Liver (tissue), 3 donors: ENCODE measurements around the gene ABLIM1.

ENCODE experiments used
- ATF3 ChIP-seq: IDR thresholded peaks from 2 replicates; pipeline ENCODE4 v1.6.1; 2016; ENCODE audit warnings: antibody characterized with exemption
- EGR1 ChIP-seq, 2 donors: IDR thresholded peaks; 2 replicates each; pipeline ENCODE4 v1.6.1; 2016 to 2018; ENCODE audit warnings: antibody characterized with exemption in 2 of 2, low read depth in 2 of 2
- RXRA ChIP-seq, 2 donors: IDR thresholded peaks; 2 replicates each; pipeline ENCODE4 v1.6.1; 2017 to 2018; ENCODE audit warnings: antibody characterized with exemption in 2 of 2, mild to moderate bottlenecking in 1 of 2
- TF ChIP-seq, protein P1 (sequence below): fragments of 150-350 bp; IDR thresholded peaks from 2 replicates; pipeline ENCODE4 v1.5.1; 2017; ENCODE audit warnings: improper control_type of control experiment, low read depth, low read length; ENCODE audit not compliant: missing input control
- donor health status: healthy.
- donor health status: healthy.

GRCh38 chr10:114545071-114545470 is 113.0 kb downstream of the ABLIM1 start:
- TF ChIP-seq ATF3 = no peak
- no peak for TF ChIP-seq RXRA (IDR thresholded peaks at IDR 0.05)
- TF ChIP-seq, protein P1, sequence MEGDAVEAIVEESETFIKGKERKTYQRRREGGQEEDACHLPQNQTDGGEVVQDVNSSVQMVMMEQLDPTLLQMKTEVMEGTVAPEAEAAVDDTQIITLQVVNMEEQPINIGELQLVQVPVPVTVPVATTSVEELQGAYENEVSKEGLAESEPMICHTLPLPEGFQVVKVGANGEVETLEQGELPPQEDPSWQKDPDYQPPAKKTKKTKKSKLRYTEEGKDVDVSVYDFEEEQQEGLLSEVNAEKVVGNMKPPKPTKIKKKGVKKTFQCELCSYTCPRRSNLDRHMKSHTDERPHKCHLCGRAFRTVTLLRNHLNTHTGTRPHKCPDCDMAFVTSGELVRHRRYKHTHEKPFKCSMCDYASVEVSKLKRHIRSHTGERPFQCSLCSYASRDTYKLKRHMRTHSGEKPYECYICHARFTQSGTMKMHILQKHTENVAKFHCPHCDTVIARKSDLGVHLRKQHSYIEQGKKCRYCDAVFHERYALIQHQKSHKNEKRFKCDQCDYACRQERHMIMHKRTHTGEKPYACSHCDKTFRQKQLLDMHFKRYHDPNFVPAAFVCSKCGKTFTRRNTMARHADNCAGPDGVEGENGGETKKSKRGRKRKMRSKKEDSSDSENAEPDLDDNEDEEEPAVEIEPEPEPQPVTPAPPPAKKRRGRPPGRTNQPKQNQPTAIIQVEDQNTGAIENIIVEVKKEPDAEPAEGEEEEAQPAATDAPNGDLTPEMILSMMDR = no peak
- no peak for TF ChIP-seq EGR1 (IDR thresholded peaks at IDR 0.05; ENCODE audit: low read depth in 2 of 2)
